T-helper 2 cell treated with Interferon-gamma antibody and Interleukin-4, amounts not matched to agents 5 μg/mL and 100 μg/mL, for 36 hours (primary cell): Measurements from ENCODE around the gene IQSEC3.
"Not testable (repeated sequence)": the region's sequence is repeated elsewhere in the genome, so short reads cannot be mapped to it uniquely, and the experiment has no call there.

Source experiments
- DNase-seq: peaks from one replicate; pipeline ENCODE4 v3.0.0; 2021; ENCODE audit warnings: low spot score
- H3K27ac Mint-ChIP-seq: one replicate; pipeline ENCODE4 v1.8.0; 2021; ENCODE audit warnings: mild to moderate bottlenecking, mixed read lengths
- H3K27me3 Mint-ChIP-seq: one replicate; pipeline ENCODE4 v1.8.0; 2021; ENCODE audit warnings: low read depth, mixed read lengths
- H3K36me3 Mint-ChIP-seq: one replicate; pipeline ENCODE4 v1.8.0; 2021; ENCODE audit warnings: low read depth, mixed read lengths
- H3K4me1 Mint-ChIP-seq: one replicate; pipeline ENCODE4 v1.8.0; 2021; ENCODE audit warnings: low read depth, mixed read lengths
- H3K4me3 Mint-ChIP-seq: one replicate; pipeline ENCODE4 v1.8.0; 2022; ENCODE audit warnings: mild to moderate bottlenecking, moderate library complexity, mixed read lengths
- H3K9me3 Mint-ChIP-seq: one replicate; pipeline ENCODE4 v1.8.0; 2021; ENCODE audit warnings: mixed read lengths

Gene IQSEC3

GRCh38 chr12:45235-45990, 21.2 kb upstream of the IQSEC3 start:
- H3K36me3 Mint-ChIP-seq, DNase-seq, H3K9me3 Mint-ChIP-seq, H3K4me1 Mint-ChIP-seq, H3K4me3 Mint-ChIP-seq, H3K27me3 Mint-ChIP-seq, H3K27ac Mint-ChIP-seq: not testable (repeated sequence)

- not testable (repeated sequence) for DNase-seq
Measured at GRCh38 chr12:45991-46358, 20.6 kb upstream of the IQSEC3 start.

GRCh38 chr12:46542-46941, 20.0 kb upstream of the IQSEC3 start:
- H3K4me1 Mint-ChIP-seq, H3K9me3 Mint-ChIP-seq, DNase-seq, H3K36me3 Mint-ChIP-seq, H3K27ac Mint-ChIP-seq, H3K4me3 Mint-ChIP-seq, H3K27me3 Mint-ChIP-seq: not testable (repeated sequence)

More at GRCh38 chr12:45991-46358, 20.6 kb upstream of the IQSEC3 start:
- not testable (repeated sequence) for H3K36me3 Mint-ChIP-seq, H3K4me1 Mint-ChIP-seq, H3K4me3 Mint-ChIP-seq, H3K27ac Mint-ChIP-seq, H3K27me3 Mint-ChIP-seq, H3K9me3 Mint-ChIP-seq

GRCh38 chr12:47699-48226, 18.8 kb upstream of the IQSEC3 start:
- not testable (repeated sequence) for H3K9me3 Mint-ChIP-seq, DNase-seq, H3K4me3 Mint-ChIP-seq, H3K27me3 Mint-ChIP-seq, H3K4me1 Mint-ChIP-seq, H3K36me3 Mint-ChIP-seq, H3K27ac Mint-ChIP-seq

- DNase-seq, H3K36me3 Mint-ChIP-seq, H3K27ac Mint-ChIP-seq, H3K4me3 Mint-ChIP-seq, H3K9me3 Mint-ChIP-seq, H3K4me1 Mint-ChIP-seq, H3K27me3 Mint-ChIP-seq: not testable (repeated sequence)
Measured at GRCh38 chr12:49149-49548, 17.4 kb upstream of the IQSEC3 start.

GRCh38 chr12:51087-51486, 15.5 kb upstream of the IQSEC3 start:
- not testable (repeated sequence) for H3K4me3 Mint-ChIP-seq, H3K27me3 Mint-ChIP-seq, H3K36me3 Mint-ChIP-seq, DNase-seq, H3K27ac Mint-ChIP-seq, H3K4me1 Mint-ChIP-seq, H3K9me3 Mint-ChIP-seq

GRCh38 chr12:51962-52361, 14.6 kb upstream of the IQSEC3 start:
- not testable (repeated sequence) for DNase-seq, H3K4me1 Mint-ChIP-seq

GRCh38 chr12:52902-53734, 13.4 kb upstream of the IQSEC3 start:
- not testable (repeated sequence) for H3K27me3 Mint-ChIP-seq, H3K4me1 Mint-ChIP-seq, H3K9me3 Mint-ChIP-seq, H3K4me3 Mint-ChIP-seq, H3K36me3 Mint-ChIP-seq, DNase-seq, H3K27ac Mint-ChIP-seq

More at GRCh38 chr12:51962-52361, 14.6 kb upstream of the IQSEC3 start:
- not testable (repeated sequence) for H3K27ac Mint-ChIP-seq, H3K27me3 Mint-ChIP-seq, H3K36me3 Mint-ChIP-seq, H3K4me3 Mint-ChIP-seq, H3K9me3 Mint-ChIP-seq

- no peaks in the 10 kb centered on the region for H3K36me3 Mint-ChIP-seq
- DNase-seq = no peak
- no peak overlapping the region for H3K27ac Mint-ChIP-seq
- H3K27me3 Mint-ChIP-seq = peaks cover 10% of the 10 kb centered on the region
- no peaks in the 10 kb centered on the region for H3K4me1 Mint-ChIP-seq
- H3K9me3 Mint-ChIP-seq = no peaks in the 10 kb centered on the region
- H3K4me3 Mint-ChIP-seq = no peak overlapping the region
Measured at GRCh38 chr12:53735-54730, 12.5 kb upstream of the IQSEC3 start.

- no peaks in the 10 kb centered on the region for H3K4me1 Mint-ChIP-seq
- DNase-seq = no peak
- no peaks in the 10 kb centered on the region for H3K36me3 Mint-ChIP-seq
- H3K27me3 Mint-ChIP-seq = peaks cover 8% of the 10 kb centered on the region
- no peak overlapping the region for H3K4me3 Mint-ChIP-seq
- no peak overlapping the region for H3K27ac Mint-ChIP-seq
- no peaks in the 10 kb centered on the region for H3K9me3 Mint-ChIP-seq
Measured at GRCh38 chr12:54750-55535, 11.6 kb upstream of the IQSEC3 start.

- no peaks in the 10 kb centered on the region for H3K9me3 Mint-ChIP-seq
- no peak overlapping the region for H3K27ac Mint-ChIP-seq
Measured at GRCh38 chr12:56683-57346, 9.8 kb upstream of the IQSEC3 start.

GRCh38 chr12:57539-57938, 9.0 kb upstream of the IQSEC3 start:
- Mint-ChIP-seq H3K9me3 (no peaks in the 10 kb centered on the region), H3K4me1 (no peaks in the 10 kb centered on the region), H3K27me3 (peaks cover 13% of the 10 kb centered on the region)

More at GRCh38 chr12:56683-57346, 9.8 kb upstream of the IQSEC3 start:
- Mint-ChIP-seq H3K4me3 (no peak overlapping the region), H3K36me3 (no peaks in the 10 kb centered on the region), H3K4me1 (no peaks in the 10 kb centered on the region), H3K27me3 (peaks cover 13% of the 10 kb centered on the region)
- no peak for DNase-seq

More at GRCh38 chr12:57539-57938, 9.0 kb upstream of the IQSEC3 start:
- Mint-ChIP-seq H3K36me3 (no peaks in the 10 kb centered on the region), H3K27ac (no peak overlapping the region), H3K4me3 (no peak overlapping the region)
- DNase-seq = no peak
